MG63 (cell line): ENCODE data around the gene PTPRA. TPM values are rescaled to one million over a fixed set of nuclear protein-coding genes. Genes with fewer than 3 reads are reported as not detected.
"Not testable (repeated sequence)": the region's sequence is repeated elsewhere in the genome, so short reads cannot be mapped to it uniquely, and the experiment has no call there.

Experiments
- DNase-seq: peaks from one replicate; pipeline ENCODE4 v3.0.0-alpha.2; 2020
- H3K27me3 ChIP-seq: fragments of 250-450 bp; sonication (Bioruptor Pico); 2 replicates; pipeline ENCODE4 v1.5.1; 2020; ENCODE audit warnings: mild to moderate bottlenecking, moderate library complexity
- H3K36me3 ChIP-seq: fragments of 250-450 bp; sonication (Bioruptor Pico); 2 replicates; pipeline ENCODE4 v1.5.1; 2020; ENCODE audit warnings: mild to moderate bottlenecking, moderate library complexity
- H3K4me3 ChIP-seq: fragments of 250-450 bp; sonication (Bioruptor Pico); 2 replicates; pipeline ENCODE4 v1.5.1; 2020; ENCODE audit warnings: mild to moderate bottlenecking, moderate library complexity
- H3K9me3 ChIP-seq: fragments of 250-450 bp; sonication (Bioruptor Pico); 2 replicates; pipeline ENCODE4 v1.5.1; 2020; ENCODE audit warnings: mild to moderate bottlenecking, moderate library complexity
- total RNA-seq: library from RNA; depleted of rRNA; stranded (reverse); fragments of >200 nt; shearing (Covaris generic); gene quantifications from 2 replicates; pipeline ENCODE4 v1.2.3, GENCODE V29; 2014; ENCODE audit warnings: low replicate concordance

The PTPRA gene
- total RNA-seq, 1 experiment from 2014 or later = 8.8 TPM

GRCh38 chr20:2993250-2993649 is 120.0 kb downstream of the PTPRA start:
- DNase-seq = no peak
- no peaks in the 10 kb centered on the region for H3K27me3 ChIP-seq
- no peak overlapping the region for H3K4me3 ChIP-seq
- no peaks in the 10 kb centered on the region for H3K9me3 ChIP-seq
- peaks cover 2% of the 10 kb centered on the region for H3K36me3 ChIP-seq

GRCh38 chr20:2995796-2996195 is 122.5 kb downstream of the PTPRA start:
- Histone ChIP-seq H3K36me3 (no peaks in the 10 kb centered on the region; the same call in 1 of the 2 replicates), H3K4me3 (no peak overlapping the region), H3K9me3 (no peaks in the 10 kb centered on the region), H3K27me3 (no peaks in the 10 kb centered on the region)
- DNase-seq = no peak

- DNase-seq = no peak
- H3K36me3 ChIP-seq = no peaks in the 10 kb centered on the region
- H3K9me3 ChIP-seq = no peaks in the 10 kb centered on the region
Observed at GRCh38 chr20:2998728-2999127, 125.4 kb downstream of the PTPRA start.

GRCh38 chr20:3000852-3001523 is 127.7 kb downstream of the PTPRA start:
- DNase-seq = no peak
- Histone ChIP-seq H3K27me3 (no peaks in the 10 kb centered on the region), H3K4me3 (no peak overlapping the region), H3K9me3 (no peaks in the 10 kb centered on the region), H3K36me3 (no peaks in the 10 kb centered on the region)

More at GRCh38 chr20:2998728-2999127, 125.4 kb downstream of the PTPRA start:
- Histone ChIP-seq H3K4me3 (no peak overlapping the region), H3K27me3 (no peaks in the 10 kb centered on the region)

GRCh38 chr20:3003416-3003815 is 130.1 kb downstream of the PTPRA start:
- Histone ChIP-seq H3K4me3 (no peak overlapping the region), H3K9me3 (no peaks in the 10 kb centered on the region), H3K27me3 (no peaks in the 10 kb centered on the region), H3K36me3 (no peaks in the 10 kb centered on the region; the same call in 1 of the 2 replicates)
- no peak for DNase-seq

- H3K36me3 ChIP-seq = no peaks in the 10 kb centered on the region; the same call in 1 of the 2 replicates
- no peak for DNase-seq
- no peak overlapping the region for H3K4me3 ChIP-seq
- H3K9me3 ChIP-seq = no peaks in the 10 kb centered on the region
- H3K27me3 ChIP-seq = no peaks in the 10 kb centered on the region
Observed at GRCh38 chr20:3010985-3011723, 137.9 kb downstream of the PTPRA start.

GRCh38 chr20:3011752-3012151 is 138.5 kb downstream of the PTPRA start:
- Histone ChIP-seq H3K4me3 (no peak overlapping the region), H3K27me3 (no peaks in the 10 kb centered on the region), H3K9me3 (no peaks in the 10 kb centered on the region), H3K36me3 (no peaks in the 10 kb centered on the region; the same call in 1 of the 2 replicates)
- no peak for DNase-seq

GRCh38 chr20:3013771-3014170 is 140.5 kb downstream of the PTPRA start:
- DNase-seq = no peak
- Histone ChIP-seq H3K4me3 (no peak overlapping the region), H3K9me3 (no peaks in the 10 kb centered on the region), H3K27me3 (no peaks in the 10 kb centered on the region), H3K36me3 (no peaks in the 10 kb centered on the region)

- Histone ChIP-seq H3K27me3 (no peaks in the 10 kb centered on the region), H3K9me3 (no peaks in the 10 kb centered on the region), H3K4me3 (no peak overlapping the region), H3K36me3 (no peaks in the 10 kb centered on the region)
- DNase-seq = no peak
Observed at GRCh38 chr20:3014179-3014578, 140.9 kb downstream of the PTPRA start.

- Histone ChIP-seq H3K9me3 (no peaks in the 10 kb centered on the region), H3K4me3 (no peak overlapping the region), H3K36me3 (no peaks in the 10 kb centered on the region), H3K27me3 (no peaks in the 10 kb centered on the region)
- no peak for DNase-seq
Observed at GRCh38 chr20:3014662-3015061, 141.4 kb downstream of the PTPRA start.

- H3K4me3 ChIP-seq, H3K27me3 ChIP-seq, H3K36me3 ChIP-seq, DNase-seq, H3K9me3 ChIP-seq: not testable (repeated sequence)
Observed at GRCh38 chr20:3015302-3015701, 142.0 kb downstream of the PTPRA start.

GRCh38 chr20:3021327-3021726 is 148.0 kb downstream of the PTPRA start:
- no peaks in the 10 kb centered on the region for H3K27me3 ChIP-seq
- no peak for DNase-seq
- H3K9me3 ChIP-seq = no peaks in the 10 kb centered on the region
- no peak overlapping the region for H3K4me3 ChIP-seq
- H3K36me3 ChIP-seq = no peaks in the 10 kb centered on the region

- no peaks in the 10 kb centered on the region for H3K36me3 ChIP-seq
- no peak for DNase-seq
Observed at GRCh38 chr20:3021777-3022176, 148.5 kb downstream of the PTPRA start.

GRCh38 chr20:3022559-3023490 is 149.5 kb downstream of the PTPRA start:
- DNase-seq, H3K27me3 ChIP-seq, H3K36me3 ChIP-seq, H3K4me3 ChIP-seq, H3K9me3 ChIP-seq: not testable (repeated sequence)

More at GRCh38 chr20:3021777-3022176, 148.5 kb downstream of the PTPRA start:
- no peaks in the 10 kb centered on the region for H3K9me3 ChIP-seq
- H3K27me3 ChIP-seq = no peaks in the 10 kb centered on the region
- H3K4me3 ChIP-seq = no peak overlapping the region

GRCh38 chr20:3027987-3028386 is 154.7 kb downstream of the PTPRA start:
- H3K36me3 ChIP-seq = no peaks in the 10 kb centered on the region
- no peaks in the 10 kb centered on the region for H3K9me3 ChIP-seq
- no peak overlapping the region for H3K4me3 ChIP-seq
- no peak for DNase-seq
- H3K27me3 ChIP-seq = no peaks in the 10 kb centered on the region

- no peaks in the 10 kb centered on the region for H3K9me3 ChIP-seq
- H3K4me3 ChIP-seq = no peak overlapping the region
- no peak for DNase-seq
- no peaks in the 10 kb centered on the region; the same call in 1 of the 2 replicates for H3K36me3 ChIP-seq
- no peaks in the 10 kb centered on the region for H3K27me3 ChIP-seq
Observed at GRCh38 chr20:3031524-3032147, 158.4 kb downstream of the PTPRA start.
